NCI-H2227 treated with DMSO at 0.1 percent for 48 hours (cell line): Measurements from ENCODE around the gene TLE6.
"Not testable (repeated sequence)": the region's sequence is repeated elsewhere in the genome, so short reads cannot be mapped to it uniquely, and the experiment has no call there.

Experiments used
- DNase-seq: peaks from one replicate; lab custom pipeline; 2025; lab: John Stamatoyannopoulos, UW

TLE6 gene

GRCh38 chr19:2977001-2977745 is at the start of gene TLE6:
TLE6 (plus strand) TSS chr19:2977564; CDS start chr19:2978234, 670 bp downstream.
- peak; percentile 84 for DNase-seq

- no peak for DNase-seq
Observed at GRCh38 chr19:2933490-2933910, 43.9 kb upstream of the TLE6 start.

- DNase-seq, result not testable (repeated sequence)
Observed at GRCh38 chr19:2935863-2936262, 41.5 kb upstream of the TLE6 start.

- no peak for DNase-seq
Observed at GRCh38 chr19:2942928-2943640, 34.3 kb upstream of the TLE6 start.

- no peak for DNase-seq
Observed at GRCh38 chr19:2944403-2944774, 33.0 kb upstream of the TLE6 start.

GRCh38 chr19:2944775-2945574 is 32.4 kb upstream of the TLE6 start, which contains the start of gene ZNF77:
ZNF77 (minus strand) TSS chr19:2944971; CDS start chr19:2944840, 131 bp downstream.
- DNase-seq, result peak; percentile 96

GRCh38 chr19:2945575-2946184 is 31.7 kb upstream of the TLE6 start:
- DNase-seq, result no peak

GRCh38 chr19:2949939-2950285 is 27.5 kb upstream of the TLE6 start:
- no peak for DNase-seq

GRCh38 chr19:2950286-2951124 is 26.9 kb upstream of the TLE6 start:
- DNase-seq, result peak; percentile 95

- no peak for DNase-seq
Observed at GRCh38 chr19:2952953-2953481, 24.3 kb upstream of the TLE6 start.

GRCh38 chr19:2957160-2957559 is 20.2 kb upstream of the TLE6 start:
- no peak for DNase-seq

- no peak for DNase-seq
Observed at GRCh38 chr19:2960120-2960519, 17.2 kb upstream of the TLE6 start.

- DNase-seq, result peak; percentile 78
Observed at GRCh38 chr19:2962018-2962670, 15.2 kb upstream of the TLE6 start.

- DNase-seq, result no peak
Observed at GRCh38 chr19:2963122-2963521, 14.2 kb upstream of the TLE6 start.

GRCh38 chr19:2963631-2964030 is 13.7 kb upstream of the TLE6 start:
- DNase-seq, result not testable (repeated sequence)

- no peak for DNase-seq
Observed at GRCh38 chr19:2964874-2965273, 12.5 kb upstream of the TLE6 start.

GRCh38 chr19:2967972-2968371 is 9.4 kb upstream of the TLE6 start:
- DNase-seq, result no peak

- peak; percentile 16 for DNase-seq
Observed at GRCh38 chr19:2969104-2969504, 8.3 kb upstream of the TLE6 start.

- no peak for DNase-seq
Observed at GRCh38 chr19:2970201-2970835, 7.0 kb upstream of the TLE6 start.

GRCh38 chr19:2973229-2973628 is 4.1 kb upstream of the TLE6 start:
- no peak for DNase-seq
